ENCODE measurements around the gene FAM72D.
"Not testable (repeated sequence)": the region's sequence is repeated elsewhere in the genome, so short reads cannot be mapped to it uniquely, and the experiment has no call there.

Gene FAM72D

GRCh38 chr1:145155873-145156272 is 60.1 kb downstream of the FAM72D start:
- not testable (repeated sequence) for DNase-seq

GRCh38 chr1:145156891-145157610 is 61.3 kb downstream of the FAM72D start:
- peak; percentile 68 for DNase-seq

DNA sequence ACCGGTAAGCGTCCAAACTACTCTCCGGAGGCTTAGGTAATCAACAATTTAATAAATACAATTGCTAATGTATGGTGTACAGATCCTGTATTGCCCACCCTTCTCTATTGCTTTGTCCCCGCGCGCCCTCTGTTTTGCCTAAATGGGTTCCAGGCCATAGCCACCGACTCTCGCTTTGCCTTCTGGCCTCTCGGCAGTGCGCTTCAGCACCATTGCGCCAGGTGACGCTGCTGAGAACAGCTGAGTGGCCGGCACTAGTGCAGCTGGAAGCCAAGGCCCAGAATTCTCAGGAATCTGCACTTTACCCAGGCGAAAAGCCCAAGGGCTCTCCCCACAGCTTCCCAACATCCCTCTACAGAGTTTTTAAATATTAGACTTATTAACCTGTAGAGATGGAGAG is 61.9 kb downstream of the FAM72D start:
- DNase-seq = not testable (repeated sequence)

DNA sequence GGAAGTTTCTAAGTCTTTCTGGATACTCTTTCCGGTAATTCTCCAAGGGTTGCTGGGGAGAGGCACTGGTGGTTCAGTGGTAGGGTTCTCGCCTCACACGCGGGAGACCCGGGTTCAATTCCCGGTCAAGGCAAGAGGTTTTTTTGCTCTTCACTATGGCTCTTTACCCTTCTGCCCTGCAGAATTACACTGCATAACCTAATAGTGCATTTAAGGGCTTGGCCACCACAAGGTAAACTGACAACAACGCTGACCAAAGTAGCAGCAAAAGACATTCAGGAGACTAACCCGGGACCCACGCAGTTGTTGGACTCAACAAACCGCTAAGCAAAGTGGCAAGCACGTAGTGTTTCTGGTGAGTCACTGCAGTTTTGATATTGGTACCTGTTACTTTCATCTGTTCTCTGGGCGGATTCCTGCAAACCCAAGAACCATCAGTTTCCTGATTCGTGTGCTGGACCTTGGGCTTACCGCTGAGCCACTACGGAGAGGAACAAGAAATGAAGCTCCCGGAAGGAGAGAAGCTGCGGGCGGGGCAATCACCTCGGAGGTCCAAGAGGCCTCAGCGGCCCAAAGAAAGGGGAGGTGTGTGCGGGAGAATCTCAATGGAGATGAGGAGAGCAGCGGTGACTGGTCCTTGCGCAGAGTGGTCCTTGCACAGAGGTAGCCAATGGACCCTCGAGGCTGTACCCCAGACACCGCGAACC is 65.4 kb downstream of the FAM72D start:
- not testable (repeated sequence) for DNase-seq
